ENCODE measurements around the gene KDM6B. TPM values are rescaled to one million over a fixed set of nuclear protein-coding genes. Genes with fewer than 3 reads are reported as not detected.

Gene KDM6B
- total and polyA plus RNA-seq, 9 of the 15 experiments (the other 6 are each of a cell fraction or from before 2014, with no cell fraction given), result 0.01 to 22.9 (median 2.2) TPM

DNA sequence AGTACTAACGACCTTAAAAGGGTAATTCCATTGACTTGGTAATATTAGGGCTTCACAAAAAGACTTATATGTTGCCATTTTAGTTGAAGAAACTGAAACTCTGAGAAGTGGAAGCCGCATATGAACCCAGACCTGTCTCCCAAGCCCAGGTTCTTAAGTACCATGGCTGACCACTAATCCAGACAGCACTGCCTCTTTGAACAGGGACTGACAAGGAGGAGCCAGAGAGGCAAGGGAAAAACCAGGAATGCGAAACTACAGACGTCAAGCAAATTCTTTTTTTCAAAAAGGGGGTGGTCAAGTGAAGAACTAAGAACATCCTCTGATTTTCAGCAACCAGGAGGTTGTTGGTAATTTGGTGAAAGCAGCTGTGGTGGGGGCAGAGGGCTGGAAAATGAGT lies 39.0 kb downstream of the KDM6B start (continued):
- TF ChIP-seq MYC (IDR thresholded peaks at IDR 0.05; ENCODE audit: low read depth, low read length) (no peak), MYC (CRISPR knock-in tag; IDR thresholded peaks at IDR 0.05; ENCODE audit: borderline replicate concordance, low read depth) (no peak), ESRRA (IDR thresholded peaks at IDR 0.05; ENCODE audit: borderline replicate concordance, low read depth) (no peak), ZBTB8A (IDR thresholded peaks at IDR 0.05; ENCODE audit: partially characterized antibody) (no peak)
- TF ChIP-seq, protein P1, sequence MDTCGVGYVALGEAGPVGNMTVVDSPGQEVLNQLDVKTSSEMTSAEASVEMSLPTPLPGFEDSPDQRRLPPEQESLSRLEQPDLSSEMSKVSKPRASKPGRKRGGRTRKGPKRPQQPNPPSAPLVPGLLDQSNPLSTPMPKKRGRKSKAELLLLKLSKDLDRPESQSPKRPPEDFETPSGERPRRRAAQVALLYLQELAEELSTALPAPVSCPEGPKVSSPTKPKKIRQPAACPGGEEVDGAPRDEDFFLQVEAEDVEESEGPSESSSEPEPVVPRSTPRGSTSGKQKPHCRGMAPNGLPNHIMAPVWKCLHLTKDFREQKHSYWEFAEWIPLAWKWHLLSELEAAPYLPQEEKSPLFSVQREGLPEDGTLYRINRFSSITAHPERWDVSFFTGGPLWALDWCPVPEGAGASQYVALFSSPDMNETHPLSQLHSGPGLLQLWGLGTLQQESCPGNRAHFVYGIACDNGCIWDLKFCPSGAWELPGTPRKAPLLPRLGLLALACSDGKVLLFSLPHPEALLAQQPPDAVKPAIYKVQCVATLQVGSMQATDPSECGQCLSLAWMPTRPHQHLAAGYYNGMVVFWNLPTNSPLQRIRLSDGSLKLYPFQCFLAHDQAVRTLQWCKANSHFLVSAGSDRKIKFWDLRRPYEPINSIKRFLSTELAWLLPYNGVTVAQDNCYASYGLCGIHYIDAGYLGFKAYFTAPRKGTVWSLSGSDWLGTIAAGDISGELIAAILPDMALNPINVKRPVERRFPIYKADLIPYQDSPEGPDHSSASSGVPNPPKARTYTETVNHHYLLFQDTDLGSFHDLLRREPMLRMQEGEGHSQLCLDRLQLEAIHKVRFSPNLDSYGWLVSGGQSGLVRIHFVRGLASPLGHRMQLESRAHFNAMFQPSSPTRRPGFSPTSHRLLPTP (IDR thresholded peaks at IDR 0.05; ENCODE audit: borderline replicate concordance, extremely low read depth, insufficient read length), result no peak
- TF ChIP-seq, protein P2, sequence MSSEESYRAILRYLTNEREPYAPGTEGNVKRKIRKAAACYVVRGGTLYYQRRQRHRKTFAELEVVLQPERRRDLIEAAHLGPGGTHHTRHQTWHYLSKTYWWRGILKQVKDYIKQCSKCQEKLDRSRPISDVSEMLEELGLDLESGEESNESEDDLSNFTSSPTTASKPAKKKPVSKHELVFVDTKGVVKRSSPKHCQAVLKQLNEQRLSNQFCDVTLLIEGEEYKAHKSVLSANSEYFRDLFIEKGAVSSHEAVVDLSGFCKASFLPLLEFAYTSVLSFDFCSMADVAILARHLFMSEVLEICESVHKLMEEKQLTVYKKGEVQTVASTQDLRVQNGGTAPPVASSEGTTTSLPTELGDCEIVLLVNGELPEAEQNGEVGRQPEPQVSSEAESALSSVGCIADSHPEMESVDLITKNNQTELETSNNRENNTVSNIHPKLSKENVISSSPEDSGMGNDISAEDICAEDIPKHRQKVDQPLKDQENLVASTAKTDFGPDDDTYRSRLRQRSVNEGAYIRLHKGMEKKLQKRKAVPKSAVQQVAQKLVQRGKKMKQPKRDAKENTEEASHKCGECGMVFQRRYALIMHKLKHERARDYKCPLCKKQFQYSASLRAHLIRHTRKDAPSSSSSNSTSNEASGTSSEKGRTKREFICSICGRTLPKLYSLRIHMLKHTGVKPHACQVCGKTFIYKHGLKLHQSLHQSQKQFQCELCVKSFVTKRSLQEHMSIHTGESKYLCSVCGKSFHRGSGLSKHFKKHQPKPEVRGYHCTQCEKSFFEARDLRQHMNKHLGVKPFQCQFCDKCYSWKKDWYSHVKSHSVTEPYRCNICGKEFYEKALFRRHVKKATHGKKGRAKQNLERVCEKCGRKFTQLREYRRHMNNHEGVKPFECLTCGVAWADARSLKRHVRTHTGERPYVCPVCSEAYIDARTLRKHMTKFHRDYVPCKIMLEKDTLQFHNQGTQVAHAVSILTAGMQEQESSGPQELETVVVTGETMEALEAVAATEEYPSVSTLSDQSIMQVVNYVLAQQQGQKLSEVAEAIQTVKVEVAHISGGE (CRISPR knock-in tag; IDR thresholded peaks at IDR 0.05), result no peak
- TF ChIP-seq, protein P3, sequence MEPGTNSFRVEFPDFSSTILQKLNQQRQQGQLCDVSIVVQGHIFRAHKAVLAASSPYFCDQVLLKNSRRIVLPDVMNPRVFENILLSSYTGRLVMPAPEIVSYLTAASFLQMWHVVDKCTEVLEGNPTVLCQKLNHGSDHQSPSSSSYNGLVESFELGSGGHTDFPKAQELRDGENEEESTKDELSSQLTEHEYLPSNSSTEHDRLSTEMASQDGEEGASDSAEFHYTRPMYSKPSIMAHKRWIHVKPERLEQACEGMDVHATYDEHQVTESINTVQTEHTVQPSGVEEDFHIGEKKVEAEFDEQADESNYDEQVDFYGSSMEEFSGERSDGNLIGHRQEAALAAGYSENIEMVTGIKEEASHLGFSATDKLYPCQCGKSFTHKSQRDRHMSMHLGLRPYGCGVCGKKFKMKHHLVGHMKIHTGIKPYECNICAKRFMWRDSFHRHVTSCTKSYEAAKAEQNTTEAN (CRISPR knock-in tag; IDR thresholded peaks at IDR 0.05), result no peak

All from K562 (cell line).